ENCODE data around the gene COA7. TPM values are rescaled to one million over a fixed set of nuclear protein-coding genes. Genes with fewer than 3 reads are reported as not detected.
"Not testable (repeated sequence)": the region's sequence is repeated elsewhere in the genome, so short reads cannot be mapped to it uniquely, and the experiment has no call there.

The COA7 gene
- 17.5 and 20.0 TPM in 2 replicates for total RNA-seq (2012; rRNA removed)

- H3K4me2 ChIP-seq (ENCODE audit: low read length) = peak within 1 kb of the TSS; percentile 99
- no peaks in the 10 kb centered on the region for H3K27me3 ChIP-seq (ENCODE audit: control insufficient read depth, insufficient read depth, low read length)
- peak within 1 kb of the TSS; percentile 97 for H3K4me3 ChIP-seq (ENCODE audit: low read length)
- H3K9ac ChIP-seq (ENCODE audit: low read depth, low read length) = peak within 1 kb of the TSS; percentile 87
- H3K36me3 ChIP-seq (ENCODE audit: insufficient read depth, low read length) = no peaks in the 10 kb centered on the region
- peaks cover 7% of the 10 kb centered on the region for H3K4me1 ChIP-seq (ENCODE audit: control insufficient read depth, insufficient read depth, low read length)
- H3K9me3 ChIP-seq (replicated peaks; ENCODE audit: low read length) = no peaks in the 10 kb centered on the region
These were observed at the start of gene COA7 for GRCh38 chr1:52697795-52698674. COA7 (minus strand) TSS chr1:52698347; CDS start chr1:52698326, 21 bp downstream.

- Histone ChIP-seq H3K36me3 (ENCODE audit: insufficient read depth, low read length) (no peaks in the 10 kb centered on the region), H3K4me3 (ENCODE audit: low read length) (no peak overlapping the region), H3K4me2 (ENCODE audit: low read length) (no peak overlapping the region), H3K27me3 (ENCODE audit: control insufficient read depth, insufficient read depth, low read length) (no peaks in the 10 kb centered on the region), H3K9ac (ENCODE audit: low read depth, low read length) (no peak overlapping the region), H3K9me3 (replicated peaks; ENCODE audit: low read length) (no peaks in the 10 kb centered on the region), H3K4me1 (ENCODE audit: control insufficient read depth, insufficient read depth, low read length) (peaks cover 14% of the 10 kb centered on the region)
These were observed 49.3 kb upstream of the COA7 start for GRCh38 chr1:52747450-52747849.

GRCh38 chr1:52746189-52746588, 48.0 kb upstream of the COA7 start:
- Histone ChIP-seq H3K4me2 (ENCODE audit: low read length) (no peak overlapping the region), H3K4me1 (ENCODE audit: control insufficient read depth, insufficient read depth, low read length) (peaks cover 6% of the 10 kb centered on the region), H3K9ac (ENCODE audit: low read depth, low read length) (no peak overlapping the region), H3K4me3 (ENCODE audit: low read length) (no peak overlapping the region), H3K27me3 (ENCODE audit: control insufficient read depth, insufficient read depth, low read length) (no peaks in the 10 kb centered on the region), H3K9me3 (replicated peaks; ENCODE audit: low read length) (no peaks in the 10 kb centered on the region), H3K36me3 (ENCODE audit: insufficient read depth, low read length) (no peaks in the 10 kb centered on the region)

- H3K27me3 ChIP-seq (ENCODE audit: control insufficient read depth, insufficient read depth, low read length) = no peaks in the 10 kb centered on the region
- H3K4me1 ChIP-seq (ENCODE audit: control insufficient read depth, insufficient read depth, low read length) = no peaks in the 10 kb centered on the region
- no peaks in the 10 kb centered on the region for H3K36me3 ChIP-seq (ENCODE audit: insufficient read depth, low read length)
- no peaks in the 10 kb centered on the region for H3K9me3 ChIP-seq (replicated peaks; ENCODE audit: low read length)
- no peak overlapping the region for H3K4me2 ChIP-seq (ENCODE audit: low read length)
- H3K4me3 ChIP-seq (ENCODE audit: low read length) = no peak overlapping the region
- no peak overlapping the region for H3K9ac ChIP-seq (ENCODE audit: low read depth, low read length)
These were observed 43.1 kb upstream of the COA7 start for GRCh38 chr1:52741259-52741658.

- Histone ChIP-seq H3K36me3 (ENCODE audit: insufficient read depth, low read length) (no peaks in the 10 kb centered on the region), H3K9me3 (replicated peaks; ENCODE audit: low read length) (no peaks in the 10 kb centered on the region), H3K27me3 (ENCODE audit: control insufficient read depth, insufficient read depth, low read length) (no peaks in the 10 kb centered on the region), H3K4me1 (ENCODE audit: control insufficient read depth, insufficient read depth, low read length) (no peaks in the 10 kb centered on the region), H3K4me3 (ENCODE audit: low read length) (no peak overlapping the region), H3K4me2 (ENCODE audit: low read length) (no peak overlapping the region), H3K9ac (ENCODE audit: low read depth, low read length) (no peak overlapping the region)
These were observed 41.7 kb upstream of the COA7 start for GRCh38 chr1:52739699-52740467.

GRCh38 chr1:52738893-52739292, 40.7 kb upstream of the COA7 start:
- no peaks in the 10 kb centered on the region for H3K27me3 ChIP-seq (ENCODE audit: control insufficient read depth, insufficient read depth, low read length)
- H3K4me2 ChIP-seq (ENCODE audit: low read length) = no peak overlapping the region
- no peaks in the 10 kb centered on the region for H3K4me1 ChIP-seq (ENCODE audit: control insufficient read depth, insufficient read depth, low read length)
- H3K4me3 ChIP-seq (ENCODE audit: low read length) = no peak overlapping the region
- no peaks in the 10 kb centered on the region for H3K36me3 ChIP-seq (ENCODE audit: insufficient read depth, low read length)
- H3K9me3 ChIP-seq (replicated peaks; ENCODE audit: low read length) = no peaks in the 10 kb centered on the region
- H3K9ac ChIP-seq (ENCODE audit: low read depth, low read length) = no peak overlapping the region

- H3K9ac ChIP-seq (ENCODE audit: low read depth, low read length) = no peak overlapping the region
- no peaks in the 10 kb centered on the region for H3K4me1 ChIP-seq (ENCODE audit: control insufficient read depth, insufficient read depth, low read length)
- H3K4me2 ChIP-seq (ENCODE audit: low read length) = no peak overlapping the region
- H3K9me3 ChIP-seq (replicated peaks; ENCODE audit: low read length) = no peaks in the 10 kb centered on the region
- no peak overlapping the region for H3K4me3 ChIP-seq (ENCODE audit: low read length)
- H3K27me3 ChIP-seq (ENCODE audit: control insufficient read depth, insufficient read depth, low read length) = no peaks in the 10 kb centered on the region
- no peaks in the 10 kb centered on the region for H3K36me3 ChIP-seq (ENCODE audit: insufficient read depth, low read length)
These were observed 40.0 kb upstream of the COA7 start for GRCh38 chr1:52738148-52738547.

- not testable (repeated sequence) for H3K27me3 ChIP-seq (ENCODE audit: control insufficient read depth, insufficient read depth, low read length); H3K36me3 ChIP-seq (ENCODE audit: insufficient read depth, low read length); H3K4me1 ChIP-seq (ENCODE audit: control insufficient read depth, insufficient read depth, low read length); H3K4me2 ChIP-seq (ENCODE audit: low read length); H3K9me3 ChIP-seq (replicated peaks; ENCODE audit: low read length); H3K4me3 ChIP-seq (ENCODE audit: low read length); H3K9ac ChIP-seq (ENCODE audit: low read depth, low read length)
These were observed 37.2 kb upstream of the COA7 start for GRCh38 chr1:52735371-52735770.

- Histone ChIP-seq H3K4me1 (ENCODE audit: control insufficient read depth, insufficient read depth, low read length) (peaks cover 1% of the 10 kb centered on the region), H3K36me3 (ENCODE audit: insufficient read depth, low read length) (no peaks in the 10 kb centered on the region), H3K9ac (ENCODE audit: low read depth, low read length) (no peak overlapping the region), H3K9me3 (replicated peaks; ENCODE audit: low read length) (no peaks in the 10 kb centered on the region), H3K4me2 (ENCODE audit: low read length) (no peak overlapping the region), H3K4me3 (ENCODE audit: low read length) (no peak overlapping the region), H3K27me3 (ENCODE audit: control insufficient read depth, insufficient read depth, low read length) (no peaks in the 10 kb centered on the region)
These were observed 35.2 kb upstream of the COA7 start for GRCh38 chr1:52733368-52733767.

- peak overlapping the region; percentile 94 for H3K4me3 ChIP-seq (ENCODE audit: low read length)
These were observed 30.0 kb upstream of the COA7 start for GRCh38 chr1:52727956-52728656.

GRCh38 chr1:52727114-52727586, 29.0 kb upstream of the COA7 start:
- Histone ChIP-seq H3K4me3 (ENCODE audit: low read length) (peak overlapping the region; percentile 94), H3K9ac (ENCODE audit: low read depth, low read length) (peak overlapping the region; percentile 92), H3K4me2 (ENCODE audit: low read length) (peak overlapping the region; percentile 91), H3K36me3 (ENCODE audit: insufficient read depth, low read length) (no peaks in the 10 kb centered on the region), H3K27me3 (ENCODE audit: control insufficient read depth, insufficient read depth, low read length) (no peaks in the 10 kb centered on the region), H3K9me3 (replicated peaks; ENCODE audit: low read length) (no peaks in the 10 kb centered on the region), H3K4me1 (ENCODE audit: control insufficient read depth, insufficient read depth, low read length) (peaks cover 11% of the 10 kb centered on the region)

More at GRCh38 chr1:52727956-52728656, 30.0 kb upstream of the COA7 start:
- Histone ChIP-seq H3K4me2 (ENCODE audit: low read length) (peak overlapping the region; percentile 91), H3K9me3 (replicated peaks; ENCODE audit: low read length) (no peaks in the 10 kb centered on the region), H3K36me3 (ENCODE audit: insufficient read depth, low read length) (no peaks in the 10 kb centered on the region), H3K4me1 (ENCODE audit: control insufficient read depth, insufficient read depth, low read length) (peaks cover 11% of the 10 kb centered on the region), H3K27me3 (ENCODE audit: control insufficient read depth, insufficient read depth, low read length) (no peaks in the 10 kb centered on the region), H3K9ac (ENCODE audit: low read depth, low read length) (peak overlapping the region; percentile 92)

All from skeletal muscle satellite cell (primary cell).